G401.6 (cell line): ENCODE measurements around the gene PVALB.

Experiments
- FAIRE-seq: peaks from 2 replicates; lab custom pipeline; 2012; peaks lifted over from hg19 to GRCh38; lab: Jason Lieb, UNC

PVALB gene

GRCh38 chr22:36772451-36772850, 44.4 kb downstream of the PVALB start:
- FAIRE-seq, result no peak

DNA sequence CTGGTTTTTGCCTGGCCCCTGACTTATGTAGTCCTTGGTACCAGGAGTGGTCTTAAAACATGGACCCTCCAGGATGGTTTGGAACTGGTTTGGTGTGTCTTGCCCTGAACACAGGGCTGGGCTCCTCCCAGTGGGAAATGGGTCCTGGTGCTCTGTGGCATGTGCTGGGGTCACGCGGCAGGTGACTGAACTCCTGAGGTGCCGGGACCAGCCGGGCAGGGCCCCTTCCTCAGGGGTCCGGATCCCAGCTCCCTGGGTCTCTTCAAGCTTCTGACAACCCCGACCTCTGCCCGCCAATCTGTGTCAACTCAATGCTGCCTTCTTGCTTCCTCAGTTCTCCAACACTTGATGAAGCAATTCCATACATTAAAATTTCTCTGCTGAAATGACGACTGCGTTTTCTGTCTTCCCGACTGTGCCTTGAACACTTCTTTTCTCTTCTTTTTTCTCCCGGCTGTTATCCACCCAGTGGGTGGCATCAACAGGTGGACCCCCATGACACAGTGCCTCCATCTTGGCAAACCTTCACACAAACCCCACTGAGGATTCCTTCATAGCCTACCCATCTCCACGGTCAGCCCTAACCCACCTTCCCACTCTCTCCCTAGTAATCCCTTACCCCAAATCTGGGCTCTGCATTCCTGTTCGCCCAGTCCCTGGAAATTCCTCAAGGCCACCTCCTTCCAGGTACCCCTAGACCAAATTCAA, 45.3 kb downstream of the PVALB start:
- no peak for FAIRE-seq

- FAIRE-seq, result no peak
Measured at GRCh38 chr22:36770513-36771231, 46.2 kb downstream of the PVALB start.

DNA sequence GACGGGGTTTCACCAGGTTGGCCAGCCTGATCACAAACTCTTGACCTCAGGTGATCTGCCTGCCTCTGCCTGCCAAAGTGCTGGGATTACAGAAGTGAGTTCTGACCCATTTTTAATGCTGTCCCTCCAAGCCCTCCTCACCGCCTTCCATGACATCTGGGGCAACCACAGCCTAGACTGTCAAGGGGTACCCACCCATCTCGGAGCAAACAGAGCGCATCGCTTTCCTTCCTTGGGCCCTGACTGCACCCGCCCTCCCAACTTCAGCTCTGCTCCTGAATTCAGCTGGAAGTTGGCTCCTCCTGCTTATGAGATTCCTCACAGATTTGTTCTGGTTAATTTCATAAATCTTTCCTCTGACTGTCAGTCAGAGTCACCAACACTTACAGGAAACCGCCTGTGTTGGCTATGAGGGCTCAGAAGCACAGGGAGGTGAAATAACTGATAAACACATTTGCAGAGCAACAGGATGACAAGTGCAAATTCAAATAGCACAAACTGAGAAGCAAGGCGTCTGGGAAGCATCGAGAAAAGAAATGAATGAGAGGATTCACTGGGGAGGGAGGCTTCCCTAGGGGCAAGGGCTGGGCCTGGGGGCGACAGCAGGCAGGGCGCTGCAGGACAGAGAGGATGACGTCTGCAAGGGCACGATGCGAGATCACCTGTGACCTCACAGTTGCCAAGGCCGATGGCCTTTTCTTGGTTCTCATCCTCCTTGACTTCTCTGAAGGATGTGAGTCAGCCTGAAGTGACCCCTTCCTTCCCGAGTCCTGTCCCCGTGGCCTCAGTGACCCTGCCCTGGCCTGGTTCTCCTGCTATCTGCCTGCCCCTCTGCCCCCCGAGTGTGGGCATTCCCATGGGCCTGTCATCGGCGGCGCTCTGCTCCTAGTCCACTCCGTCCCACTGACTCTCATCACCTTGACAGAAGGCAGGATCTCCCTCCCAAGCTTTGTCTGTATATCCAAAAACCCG, 47.0 kb downstream of the PVALB start:
- no peak for FAIRE-seq

GRCh38 chr22:36768616-36769015, 48.2 kb downstream of the PVALB start:
- no peak for FAIRE-seq

DNA sequence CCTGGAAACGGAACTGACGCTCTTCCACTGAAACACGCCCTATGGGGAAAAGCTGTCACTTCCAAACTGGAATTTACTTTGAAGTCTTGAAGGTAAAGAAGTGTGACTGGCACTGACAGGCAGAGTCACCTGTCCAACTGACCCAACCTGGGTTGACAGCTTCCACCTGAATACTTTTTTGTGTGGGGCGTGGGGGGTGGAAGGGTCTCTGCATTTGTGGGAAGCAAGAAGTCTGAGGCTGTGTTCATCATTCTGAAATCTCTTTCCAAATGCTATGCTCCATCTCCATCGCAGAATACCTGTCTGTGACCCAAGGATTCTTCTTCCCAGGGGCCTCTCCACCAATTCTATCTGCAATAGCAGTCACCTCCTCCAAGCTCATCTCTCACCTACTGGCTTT, 48.7 kb downstream of the PVALB start:
- no peak for FAIRE-seq

DNA sequence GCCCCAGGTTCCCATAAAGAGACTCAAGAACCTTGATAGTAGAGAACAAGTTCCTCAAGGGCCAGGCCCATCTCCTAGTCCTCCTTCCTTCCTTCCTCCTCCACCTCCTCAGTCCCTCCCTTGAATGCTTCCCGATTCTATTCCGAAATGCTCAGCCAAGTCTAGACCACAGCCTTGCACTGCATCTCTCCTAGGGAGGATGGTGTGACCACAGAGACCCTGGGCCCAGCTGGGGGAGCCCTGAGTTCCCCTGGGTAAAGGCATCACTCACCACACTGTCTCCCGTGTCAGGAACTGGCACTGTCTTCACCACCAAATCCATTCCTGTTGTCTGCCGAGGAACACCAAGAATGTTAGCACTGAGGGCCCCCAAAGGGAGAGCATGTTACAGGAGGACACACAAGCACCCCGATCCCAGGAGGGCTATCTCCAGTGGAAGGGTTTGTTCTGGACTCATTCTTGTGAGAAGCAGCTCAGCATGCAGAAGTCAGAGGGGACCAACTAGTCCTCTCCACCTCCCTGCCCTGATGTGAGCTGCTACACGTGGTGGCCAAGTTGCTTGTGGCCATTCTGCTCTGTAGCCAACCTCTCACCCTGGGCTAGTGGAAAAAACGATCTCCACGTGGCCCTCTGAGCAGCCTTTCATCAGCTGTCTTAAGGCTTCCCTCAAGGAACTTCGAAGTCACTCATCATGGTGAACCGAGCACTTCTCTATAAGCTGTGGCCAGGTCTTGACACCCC, 49.6 kb downstream of the PVALB start:
- FAIRE-seq, result no peak

- no peak for FAIRE-seq
Measured at GRCh38 chr22:36765943-36766450, 50.8 kb downstream of the PVALB start.

GRCh38 chr22:36765131-36765942, 51.5 kb downstream of the PVALB start:
- FAIRE-seq, result no peak

DNA sequence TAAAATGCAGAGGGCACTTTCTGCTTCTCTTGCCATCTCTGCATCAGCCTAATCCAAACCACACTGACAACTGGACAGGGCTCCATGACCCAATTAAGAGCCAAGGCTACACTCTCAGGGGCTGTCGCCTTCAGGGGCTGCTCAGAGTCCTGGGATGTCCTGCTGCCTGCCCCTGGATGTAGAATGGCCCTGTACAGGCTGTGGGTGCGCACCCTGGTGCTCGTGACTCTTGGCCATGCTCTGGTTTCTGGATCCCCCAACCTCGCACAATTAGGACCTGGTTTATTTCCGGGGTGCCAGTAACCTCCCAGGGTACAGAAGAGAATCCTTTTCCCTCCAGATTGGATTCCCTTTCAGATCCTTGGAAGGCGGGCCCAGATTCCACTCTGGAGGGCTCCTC, 52.2 kb downstream of the PVALB start:
- FAIRE-seq, result no peak

GRCh38 chr22:36764060-36764459, 52.8 kb downstream of the PVALB start:
- FAIRE-seq, result no peak

DNA sequence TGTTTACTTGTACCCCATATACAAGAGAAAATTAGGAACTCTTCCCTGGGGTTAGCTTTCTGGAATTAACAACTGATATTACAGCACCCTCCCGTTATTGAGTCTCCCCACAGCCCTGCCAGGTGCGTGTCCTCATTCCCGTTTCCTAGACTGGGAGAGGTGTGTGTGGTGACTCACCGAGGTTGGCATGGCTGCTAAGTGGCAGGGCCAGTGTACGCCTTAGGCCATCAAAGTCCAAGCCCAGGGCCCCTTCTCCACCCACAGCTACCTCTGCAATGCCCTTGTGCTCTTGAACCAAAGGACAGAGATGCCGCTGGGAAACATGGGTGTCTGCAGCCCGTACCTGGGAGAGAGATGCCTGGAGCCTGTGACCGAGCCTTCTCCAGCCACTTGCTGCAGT, 53.3 kb downstream of the PVALB start:
- FAIRE-seq, result no peak

DNA sequence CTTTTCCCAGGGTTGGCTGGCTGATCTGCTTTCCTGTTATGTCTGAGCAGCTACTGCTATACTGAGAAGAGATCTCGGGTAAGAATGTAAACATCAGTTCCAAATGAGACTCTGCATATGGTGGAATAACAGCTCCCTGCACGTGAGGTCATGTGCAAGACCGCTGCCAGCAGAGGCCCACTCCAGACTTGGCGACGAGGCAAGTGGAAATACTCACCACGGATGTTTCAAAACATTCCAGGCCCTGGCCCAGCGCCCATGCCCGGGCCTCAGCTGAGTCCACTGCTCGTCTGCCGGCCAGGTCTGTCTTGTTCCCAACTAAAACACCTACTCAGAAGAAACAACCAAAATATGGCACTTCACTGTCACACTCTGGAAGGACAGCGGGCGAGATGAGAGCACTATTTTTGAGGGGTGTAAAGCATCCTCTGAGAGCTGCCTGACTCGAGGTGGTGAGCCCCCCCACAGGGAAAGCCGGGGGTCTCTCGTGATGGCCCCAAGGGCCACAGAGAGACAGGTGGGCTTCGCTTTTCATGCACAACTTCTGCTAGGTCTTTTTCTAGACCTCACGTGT, 54.1 kb downstream of the PVALB start:
- no peak for FAIRE-seq

DNA sequence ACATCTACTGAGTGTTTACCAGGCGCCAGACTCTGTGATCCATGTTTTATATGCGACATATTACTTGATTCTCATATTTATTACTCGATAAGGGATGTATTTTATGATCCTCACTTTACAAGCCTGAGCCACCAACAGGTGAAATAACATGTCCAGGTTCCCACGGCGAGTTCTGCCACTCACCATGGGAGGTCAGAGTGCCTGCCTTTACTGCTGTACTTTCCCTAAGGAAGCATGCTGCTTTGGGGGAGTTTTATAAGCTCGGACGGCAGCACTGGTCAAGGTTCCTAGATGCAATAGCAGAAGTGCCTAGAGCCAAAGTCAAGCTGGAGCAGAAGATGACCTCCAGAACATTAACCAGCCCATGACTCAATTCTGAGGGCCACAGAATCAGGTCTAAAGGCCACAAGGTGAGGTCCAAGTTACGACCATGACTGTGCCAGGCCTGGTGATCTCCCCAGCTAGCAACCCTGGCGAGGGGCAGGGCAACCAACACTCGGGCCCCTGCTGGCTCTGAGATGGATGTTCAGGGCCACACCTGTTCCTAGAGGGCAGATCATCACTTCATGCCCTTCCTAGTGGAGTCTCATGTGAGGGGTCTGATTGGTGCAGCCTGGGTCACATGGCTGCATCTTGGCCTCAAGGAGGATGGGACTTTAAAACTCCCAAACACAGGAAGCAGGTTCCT, 55.1 kb downstream of the PVALB start:
- no peak for FAIRE-seq

- no peak for FAIRE-seq
Measured at GRCh38 chr22:36760786-36761185, 56.0 kb downstream of the PVALB start.

- FAIRE-seq, result no peak
Measured at GRCh38 chr22:36759481-36760159, 57.2 kb downstream of the PVALB start.

DNA sequence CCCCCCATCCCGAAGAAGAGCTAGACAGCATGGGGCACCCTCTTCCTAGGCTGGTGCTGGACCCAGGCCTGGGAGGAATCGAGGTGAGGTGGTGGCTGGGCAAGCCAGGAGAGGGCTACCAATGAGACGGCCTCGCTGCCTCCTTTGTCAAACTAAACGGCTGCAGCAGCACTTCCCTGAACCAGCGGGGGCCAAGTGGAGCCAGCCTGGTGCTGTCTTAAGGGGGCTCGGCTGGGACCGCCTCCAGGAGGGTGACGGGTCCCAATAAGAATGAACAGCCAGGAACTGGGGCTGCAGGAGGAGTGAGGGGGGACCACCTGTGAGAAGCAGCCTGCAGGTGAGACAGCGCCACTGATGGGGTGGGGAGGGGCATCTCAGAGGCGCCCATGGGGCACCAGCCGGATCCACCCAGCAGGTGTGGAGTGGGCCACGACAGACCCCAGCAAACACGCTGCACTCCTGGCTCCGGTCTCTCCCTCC, 58.0 kb downstream of the PVALB start:
- FAIRE-seq, result no peak

DNA sequence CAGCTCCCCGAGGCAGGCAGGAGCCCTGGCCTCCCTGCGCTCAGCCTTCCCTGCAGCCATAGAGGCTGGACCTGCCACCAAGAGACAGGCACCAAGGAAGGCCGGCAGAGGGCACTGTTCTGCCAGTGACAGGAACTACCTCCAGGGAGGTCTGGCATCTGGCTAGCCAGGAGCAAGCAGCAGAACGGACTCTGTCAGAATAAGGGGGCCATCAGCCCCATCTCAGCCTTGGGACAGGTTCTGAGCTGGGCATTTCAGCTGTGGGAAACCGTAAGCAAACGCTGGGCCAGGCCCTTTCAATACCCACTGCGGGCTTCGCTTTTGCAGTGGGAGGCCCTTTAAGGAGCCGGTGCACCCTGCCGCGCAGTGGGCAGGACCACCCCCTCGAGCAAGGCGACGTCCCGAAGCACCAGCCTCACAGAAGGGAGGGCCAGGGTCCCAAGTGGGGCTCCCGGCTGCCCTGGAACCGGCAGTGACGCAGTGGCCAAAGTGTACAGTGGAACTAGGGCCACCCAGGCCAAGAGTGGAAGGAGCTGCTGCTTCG, 59.1 kb downstream of the PVALB start:
- no peak for FAIRE-seq
